Measurements from ENCODE around the gene SOX21.

The SOX21 gene

GRCh38 chr13:94660695-94661326, 51.5 kb downstream of the SOX21 start:
- CTCF ChIA-PET, result interaction anchor here (0.9 to 4.5 kb wide), 6 partner anchors 9 to 744 kb away, joined by 3 to 18 read pairs (median 4); no protein-coding TSS in a partner anchor
- TF ChIP-seq, protein P1, sequence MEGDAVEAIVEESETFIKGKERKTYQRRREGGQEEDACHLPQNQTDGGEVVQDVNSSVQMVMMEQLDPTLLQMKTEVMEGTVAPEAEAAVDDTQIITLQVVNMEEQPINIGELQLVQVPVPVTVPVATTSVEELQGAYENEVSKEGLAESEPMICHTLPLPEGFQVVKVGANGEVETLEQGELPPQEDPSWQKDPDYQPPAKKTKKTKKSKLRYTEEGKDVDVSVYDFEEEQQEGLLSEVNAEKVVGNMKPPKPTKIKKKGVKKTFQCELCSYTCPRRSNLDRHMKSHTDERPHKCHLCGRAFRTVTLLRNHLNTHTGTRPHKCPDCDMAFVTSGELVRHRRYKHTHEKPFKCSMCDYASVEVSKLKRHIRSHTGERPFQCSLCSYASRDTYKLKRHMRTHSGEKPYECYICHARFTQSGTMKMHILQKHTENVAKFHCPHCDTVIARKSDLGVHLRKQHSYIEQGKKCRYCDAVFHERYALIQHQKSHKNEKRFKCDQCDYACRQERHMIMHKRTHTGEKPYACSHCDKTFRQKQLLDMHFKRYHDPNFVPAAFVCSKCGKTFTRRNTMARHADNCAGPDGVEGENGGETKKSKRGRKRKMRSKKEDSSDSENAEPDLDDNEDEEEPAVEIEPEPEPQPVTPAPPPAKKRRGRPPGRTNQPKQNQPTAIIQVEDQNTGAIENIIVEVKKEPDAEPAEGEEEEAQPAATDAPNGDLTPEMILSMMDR (IDR thresholded peaks at IDR 0.05; ENCODE audit: control extremely low read depth, extremely low read depth, low read depth, missing control alignments), result peak; percentile 26
- no peak for DNase-seq (ENCODE audit: extremely low spot score)
- POLR2A ChIA-PET, result no interaction called here
